B cell (primary cell): Measurements from ENCODE around the gene MUC13.

Source experiments
- EZH2 ChIP-seq: IDR thresholded peaks from 2 replicates; pipeline ENCODE4 v1.6.1; 2012; ENCODE audit warnings: borderline replicate concordance, low read depth, mild to moderate bottlenecking, moderate library complexity, low read length; ENCODE audit not compliant: insufficient read depth, poor library complexity, severe bottlenecking
- TF ChIP-seq, protein P1 (sequence below): fragments of 200-600 bp; IDR thresholded peaks from one replicate; pipeline ENCODE4 v1.8.0; 2022; ENCODE audit warnings: antibody characterized with exemption, mild to moderate bottlenecking

DNA sequence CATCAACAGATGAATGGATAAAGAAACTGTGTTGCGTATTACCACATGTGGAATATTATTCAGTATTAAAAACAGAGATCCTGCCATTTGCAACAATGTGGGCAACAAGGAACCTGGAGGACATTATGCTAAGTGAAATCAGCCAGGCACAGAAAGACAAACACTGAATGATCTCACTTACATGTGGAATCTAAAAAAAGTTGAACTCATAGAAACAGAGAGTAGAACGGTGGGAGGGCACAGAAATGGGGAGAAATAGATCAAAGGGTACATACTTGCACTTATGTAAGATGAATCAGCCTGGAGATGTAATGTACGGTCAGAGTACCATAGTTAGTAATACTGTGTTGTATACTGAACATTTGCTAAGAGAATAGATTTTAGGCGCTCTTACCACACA lies 29.8 kb upstream of the MUC13 start:
- TF ChIP-seq, protein P1, sequence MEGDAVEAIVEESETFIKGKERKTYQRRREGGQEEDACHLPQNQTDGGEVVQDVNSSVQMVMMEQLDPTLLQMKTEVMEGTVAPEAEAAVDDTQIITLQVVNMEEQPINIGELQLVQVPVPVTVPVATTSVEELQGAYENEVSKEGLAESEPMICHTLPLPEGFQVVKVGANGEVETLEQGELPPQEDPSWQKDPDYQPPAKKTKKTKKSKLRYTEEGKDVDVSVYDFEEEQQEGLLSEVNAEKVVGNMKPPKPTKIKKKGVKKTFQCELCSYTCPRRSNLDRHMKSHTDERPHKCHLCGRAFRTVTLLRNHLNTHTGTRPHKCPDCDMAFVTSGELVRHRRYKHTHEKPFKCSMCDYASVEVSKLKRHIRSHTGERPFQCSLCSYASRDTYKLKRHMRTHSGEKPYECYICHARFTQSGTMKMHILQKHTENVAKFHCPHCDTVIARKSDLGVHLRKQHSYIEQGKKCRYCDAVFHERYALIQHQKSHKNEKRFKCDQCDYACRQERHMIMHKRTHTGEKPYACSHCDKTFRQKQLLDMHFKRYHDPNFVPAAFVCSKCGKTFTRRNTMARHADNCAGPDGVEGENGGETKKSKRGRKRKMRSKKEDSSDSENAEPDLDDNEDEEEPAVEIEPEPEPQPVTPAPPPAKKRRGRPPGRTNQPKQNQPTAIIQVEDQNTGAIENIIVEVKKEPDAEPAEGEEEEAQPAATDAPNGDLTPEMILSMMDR, result no peak
- no peak for TF ChIP-seq EZH2
